Measurements from ENCODE around the gene ZNRF1. TPM values are rescaled to one million over a fixed set of nuclear protein-coding genes. Genes with fewer than 3 reads are reported as not detected.

The ZNRF1 gene
- total RNA-seq, 1 donor from 2014 or later = 31.3 TPM

GRCh38 chr16:75032655-75033054, 33.8 kb downstream of the ZNRF1 start:
- TF ChIP-seq, protein P1, sequence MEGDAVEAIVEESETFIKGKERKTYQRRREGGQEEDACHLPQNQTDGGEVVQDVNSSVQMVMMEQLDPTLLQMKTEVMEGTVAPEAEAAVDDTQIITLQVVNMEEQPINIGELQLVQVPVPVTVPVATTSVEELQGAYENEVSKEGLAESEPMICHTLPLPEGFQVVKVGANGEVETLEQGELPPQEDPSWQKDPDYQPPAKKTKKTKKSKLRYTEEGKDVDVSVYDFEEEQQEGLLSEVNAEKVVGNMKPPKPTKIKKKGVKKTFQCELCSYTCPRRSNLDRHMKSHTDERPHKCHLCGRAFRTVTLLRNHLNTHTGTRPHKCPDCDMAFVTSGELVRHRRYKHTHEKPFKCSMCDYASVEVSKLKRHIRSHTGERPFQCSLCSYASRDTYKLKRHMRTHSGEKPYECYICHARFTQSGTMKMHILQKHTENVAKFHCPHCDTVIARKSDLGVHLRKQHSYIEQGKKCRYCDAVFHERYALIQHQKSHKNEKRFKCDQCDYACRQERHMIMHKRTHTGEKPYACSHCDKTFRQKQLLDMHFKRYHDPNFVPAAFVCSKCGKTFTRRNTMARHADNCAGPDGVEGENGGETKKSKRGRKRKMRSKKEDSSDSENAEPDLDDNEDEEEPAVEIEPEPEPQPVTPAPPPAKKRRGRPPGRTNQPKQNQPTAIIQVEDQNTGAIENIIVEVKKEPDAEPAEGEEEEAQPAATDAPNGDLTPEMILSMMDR (IDR thresholded peaks at IDR 0.05; ENCODE audit: insufficient read depth, low read length, poor library complexity, severe bottlenecking) = no peak
- no peak for DNase-seq (ENCODE audit: low read depth)

DNA sequence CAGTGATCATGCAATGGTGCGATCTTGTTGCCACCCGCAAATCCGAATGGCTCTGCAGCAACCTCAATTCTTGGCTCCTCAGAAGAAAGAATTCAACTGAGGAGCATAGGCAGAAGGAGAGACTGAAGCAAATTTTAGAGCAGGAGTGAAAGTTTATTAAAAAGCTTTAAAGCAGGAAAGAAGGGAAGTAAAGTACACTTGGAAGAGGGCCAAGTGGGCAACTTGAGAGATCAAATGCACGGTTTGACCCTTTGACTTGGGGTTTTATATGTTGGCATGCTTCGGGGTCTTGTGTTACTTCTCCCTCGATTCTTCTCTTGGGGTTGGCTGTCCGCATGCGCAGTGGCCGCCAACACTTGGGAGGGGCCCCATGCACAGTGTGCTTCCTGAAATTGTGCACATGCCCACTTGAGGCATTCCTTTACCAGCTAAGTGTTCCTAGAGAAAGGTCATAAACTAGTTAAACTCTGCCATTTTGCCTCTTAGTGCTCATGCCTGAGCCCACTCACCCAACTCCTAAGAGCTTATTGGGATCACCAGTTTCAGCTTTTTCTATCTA, 36.7 kb downstream of the ZNRF1 start:
- DNase-seq (ENCODE audit: low read depth) = no peak
- no peak overlapping the region for H3K4me3 ChIP-seq (ENCODE audit: low read depth, low read length)
- TF ChIP-seq, protein P1 (IDR thresholded peaks at IDR 0.05; ENCODE audit: insufficient read depth, low read length, poor library complexity, severe bottlenecking) = no peak
- H3K36me3 ChIP-seq (ENCODE audit: control insufficient read depth, insufficient read depth, low read length) = no peaks in the 10 kb centered on the region
- no peaks in the 10 kb centered on the region for H3K27me3 ChIP-seq (ENCODE audit: control insufficient read depth, insufficient read depth, low read length)

More at GRCh38 chr16:75032655-75033054, 33.8 kb downstream of the ZNRF1 start:
- Histone ChIP-seq H3K4me3 (ENCODE audit: low read depth, low read length) (no peak overlapping the region), H3K36me3 (ENCODE audit: control insufficient read depth, insufficient read depth, low read length) (no peaks in the 10 kb centered on the region), H3K27me3 (ENCODE audit: control insufficient read depth, insufficient read depth, low read length) (no peaks in the 10 kb centered on the region)

DNA sequence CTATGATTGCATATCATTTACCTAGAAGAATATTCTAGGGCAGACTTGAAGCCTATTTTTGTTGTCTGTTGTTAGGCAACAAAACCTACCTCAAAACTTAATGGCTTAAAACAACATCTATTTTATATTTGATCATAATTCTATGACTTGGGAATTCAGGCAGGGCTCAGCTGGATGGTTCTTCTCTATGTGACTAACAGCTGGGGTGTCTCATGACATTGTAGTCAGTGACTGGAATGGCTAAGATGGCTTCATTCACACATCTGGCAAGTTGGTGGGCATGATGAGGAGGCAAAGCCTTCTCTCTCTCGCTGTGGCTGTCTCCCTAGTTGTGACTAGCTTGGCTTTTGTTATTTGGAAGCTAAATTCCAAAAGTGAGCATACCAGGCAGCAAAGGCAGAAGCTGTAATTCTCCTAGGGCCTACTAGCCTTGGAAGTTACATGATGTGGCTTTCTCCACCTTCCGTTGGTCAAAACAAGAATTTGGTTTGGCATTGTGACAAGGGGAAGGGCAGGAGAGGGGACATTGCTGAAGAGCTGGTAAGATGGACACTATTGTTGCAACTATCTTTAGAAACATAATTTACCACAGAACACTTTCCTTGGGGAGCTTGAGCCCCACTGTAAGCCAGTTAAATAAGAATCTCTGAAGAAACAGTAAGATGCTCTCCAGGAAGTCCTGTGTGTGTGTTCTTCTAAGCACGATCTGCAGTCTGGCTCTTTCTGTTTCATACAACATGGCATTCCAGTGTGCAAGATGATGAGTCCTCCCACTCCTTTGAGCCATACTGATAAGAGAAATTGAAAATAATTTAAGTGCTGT, 39.4 kb downstream of the ZNRF1 start:
- TF ChIP-seq, protein P1 (IDR thresholded peaks at IDR 0.05; ENCODE audit: insufficient read depth, low read length, poor library complexity, severe bottlenecking) = no peak
- no peak for DNase-seq (ENCODE audit: low read depth)
- H3K4me3 ChIP-seq (ENCODE audit: low read depth, low read length) = no peak overlapping the region
- H3K27me3 ChIP-seq (ENCODE audit: control insufficient read depth, insufficient read depth, low read length) = no peaks in the 10 kb centered on the region
- no peaks in the 10 kb centered on the region for H3K36me3 ChIP-seq (ENCODE audit: control insufficient read depth, insufficient read depth, low read length)

GRCh38 chr16:75039941-75040340, 41.1 kb downstream of the ZNRF1 start:
- TF ChIP-seq, protein P1 (IDR thresholded peaks at IDR 0.05; ENCODE audit: insufficient read depth, low read length, poor library complexity, severe bottlenecking) = no peak
- no peak for DNase-seq (ENCODE audit: low read depth)
- H3K4me3 ChIP-seq (ENCODE audit: low read depth, low read length) = no peak overlapping the region
- no peaks in the 10 kb centered on the region for H3K27me3 ChIP-seq (ENCODE audit: control insufficient read depth, insufficient read depth, low read length)
- no peaks in the 10 kb centered on the region for H3K36me3 ChIP-seq (ENCODE audit: control insufficient read depth, insufficient read depth, low read length)

DNA sequence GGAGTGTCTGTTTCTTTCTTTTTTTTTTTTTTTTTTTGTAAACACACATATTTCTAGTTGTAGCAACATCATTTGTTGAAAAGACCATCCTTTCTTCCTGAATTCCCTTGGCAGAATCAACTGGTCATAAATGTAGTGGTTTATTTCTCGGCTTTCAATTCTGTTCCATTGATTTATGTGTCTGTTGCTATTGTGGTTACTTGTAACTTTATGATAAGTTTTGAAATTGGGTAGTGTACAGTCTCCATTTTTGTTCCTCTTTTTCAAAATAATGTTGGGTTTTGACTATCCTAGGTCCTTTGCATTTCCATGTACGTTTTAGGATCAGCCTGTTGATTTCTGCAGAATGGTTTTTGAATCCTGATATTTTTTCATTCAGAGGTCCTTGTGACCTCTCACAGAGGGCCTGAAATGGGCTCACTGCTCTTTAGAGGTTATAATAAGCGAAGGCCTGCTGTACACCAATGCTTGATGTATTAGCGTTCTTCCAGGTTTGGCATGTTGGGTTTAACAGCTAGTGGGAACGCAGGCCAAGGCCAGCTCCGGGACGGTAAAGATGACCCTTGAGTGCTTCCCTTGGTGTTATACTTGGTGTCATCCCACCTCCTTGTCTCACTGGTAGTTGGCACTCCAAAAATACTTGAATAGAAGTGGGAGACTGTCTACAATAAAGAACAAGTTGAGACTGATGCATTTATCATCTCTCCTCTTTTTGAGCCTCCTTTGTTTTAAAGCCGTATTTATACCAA, 43.8 kb downstream of the ZNRF1 start:
- no peak overlapping the region for H3K4me3 ChIP-seq (ENCODE audit: low read depth, low read length)
- H3K36me3 ChIP-seq (ENCODE audit: control insufficient read depth, insufficient read depth, low read length) = no peaks in the 10 kb centered on the region
- no peaks in the 10 kb centered on the region for H3K27me3 ChIP-seq (ENCODE audit: control insufficient read depth, insufficient read depth, low read length)
- TF ChIP-seq, protein P1 (IDR thresholded peaks at IDR 0.05; ENCODE audit: insufficient read depth, low read length, poor library complexity, severe bottlenecking) = no peak
- no peak for DNase-seq (ENCODE audit: low read depth)

Data from kidney epithelial cell (primary cell).